GM18867 (cell line): ENCODE results near the gene C14orf93.
"Not testable (repeated sequence)": the region's sequence is repeated elsewhere in the genome, so short reads cannot be mapped to it uniquely, and the experiment has no call there.

Experiments used
- ATAC-seq: cut with Tn5 transposase; IDR thresholded peaks from one replicate; pipeline ENCODE4 v1.9.1; 2021; ENCODE audit warnings: mild to moderate bottlenecking, moderate library complexity; ENCODE audit not compliant: unreplicated experiment

Gene C14orf93

DNA sequence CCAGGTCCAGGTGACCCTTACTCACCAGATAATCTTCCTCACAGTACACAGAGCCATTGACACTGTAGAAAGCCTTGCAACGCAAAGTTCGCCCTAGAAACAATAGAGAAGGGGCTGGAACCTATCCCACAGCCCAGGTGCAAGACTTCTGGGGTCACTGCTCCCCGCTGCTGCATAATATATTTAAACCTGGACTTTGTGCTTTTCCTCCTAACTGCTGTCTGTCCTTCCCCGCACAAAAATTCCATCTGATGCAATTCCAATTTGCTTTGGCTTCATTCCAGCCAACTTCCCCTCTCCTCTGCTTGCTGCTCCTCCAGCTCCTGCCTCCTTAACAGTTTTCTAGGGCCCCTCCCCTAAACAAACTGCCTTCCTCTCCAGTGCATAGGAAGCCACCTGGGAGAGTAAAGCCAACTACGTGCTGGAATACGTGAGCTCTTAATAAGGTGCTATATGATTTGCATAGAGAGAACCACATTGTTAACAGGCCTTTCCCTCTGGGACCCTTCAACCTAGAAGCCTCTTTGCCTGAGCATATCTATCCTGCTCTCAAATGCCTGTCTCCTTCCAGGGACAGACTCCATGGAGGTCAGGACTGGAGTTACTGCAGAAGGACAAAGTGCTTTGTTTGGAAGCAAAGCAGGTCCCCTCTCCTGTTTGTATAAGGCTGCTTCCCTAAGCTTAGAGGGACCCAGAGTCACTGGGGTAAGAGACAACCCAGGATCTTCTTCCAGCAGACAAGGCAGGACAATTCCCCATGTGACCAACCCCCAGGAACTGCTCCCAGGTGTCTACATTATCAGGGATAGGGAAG is 33.1 kb downstream of the C14orf93 start:
- no peak for ATAC-seq

GRCh38 chr14:22974530-22975313 is 35.2 kb downstream of the C14orf93 start:
- no peak for ATAC-seq

DNA sequence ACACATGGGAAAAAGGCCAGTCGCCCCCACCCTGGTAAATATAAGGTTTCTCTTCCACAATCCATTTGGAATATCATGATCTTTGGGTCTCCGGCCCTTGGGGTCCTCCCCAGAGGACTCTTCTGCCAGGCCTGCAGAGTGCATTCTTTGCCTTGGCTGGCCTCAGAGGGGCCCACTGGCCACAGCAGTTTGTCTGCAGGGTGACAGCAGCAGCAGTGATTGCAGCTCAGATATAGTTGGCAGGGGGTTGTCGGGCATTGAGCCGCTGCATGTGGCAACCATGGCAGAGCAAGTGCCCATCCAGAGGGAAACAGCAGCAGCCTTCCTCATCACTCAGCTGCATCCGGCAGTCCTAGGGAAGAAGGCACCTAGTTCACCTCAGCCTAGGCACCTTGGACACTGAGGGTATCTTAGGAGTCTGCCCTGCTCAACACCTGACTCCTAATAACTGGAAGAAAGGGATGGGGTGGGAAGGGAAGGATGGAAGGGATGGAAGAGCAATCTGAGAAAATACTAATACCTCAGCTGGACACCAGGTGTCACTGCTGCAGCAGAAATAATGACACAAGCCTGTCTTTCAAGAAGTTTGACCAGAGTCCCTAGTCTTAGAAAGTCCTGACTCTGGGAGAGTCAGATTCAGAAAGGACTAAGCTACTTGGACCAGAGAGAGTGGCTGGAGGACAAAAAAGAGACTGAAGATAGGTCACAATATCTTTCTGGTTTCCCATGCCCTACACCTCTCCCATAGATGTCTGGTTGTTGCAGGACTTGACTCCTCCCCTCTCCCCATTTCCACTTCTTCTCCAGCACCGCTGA is 36.5 kb downstream of the C14orf93 start:
- no peak for ATAC-seq

- ATAC-seq: no peak
These were observed 37.5 kb downstream of the C14orf93 start for GRCh38 chr14:22972313-22972930.

- ATAC-seq: no peak
These were observed 38.8 kb downstream of the C14orf93 start for GRCh38 chr14:22971152-22971551.

GRCh38 chr14:22966783-22967269 is 43.1 kb downstream of the C14orf93 start:
- no peak for ATAC-seq

- ATAC-seq: not testable (repeated sequence)
These were observed 43.8 kb downstream of the C14orf93 start for GRCh38 chr14:22965916-22966782.

- ATAC-seq: no peak
These were observed 47.8 kb downstream of the C14orf93 start for GRCh38 chr14:22962061-22962676.

GRCh38 chr14:22955702-22956569 is 54.0 kb downstream of the C14orf93 start:
- no peak for ATAC-seq

GRCh38 chr14:22952418-22952817 is 57.5 kb downstream of the C14orf93 start:
- no peak for ATAC-seq

- not testable (repeated sequence) for ATAC-seq
These were observed 58.1 kb downstream of the C14orf93 start for GRCh38 chr14:22951795-22952194.

DNA sequence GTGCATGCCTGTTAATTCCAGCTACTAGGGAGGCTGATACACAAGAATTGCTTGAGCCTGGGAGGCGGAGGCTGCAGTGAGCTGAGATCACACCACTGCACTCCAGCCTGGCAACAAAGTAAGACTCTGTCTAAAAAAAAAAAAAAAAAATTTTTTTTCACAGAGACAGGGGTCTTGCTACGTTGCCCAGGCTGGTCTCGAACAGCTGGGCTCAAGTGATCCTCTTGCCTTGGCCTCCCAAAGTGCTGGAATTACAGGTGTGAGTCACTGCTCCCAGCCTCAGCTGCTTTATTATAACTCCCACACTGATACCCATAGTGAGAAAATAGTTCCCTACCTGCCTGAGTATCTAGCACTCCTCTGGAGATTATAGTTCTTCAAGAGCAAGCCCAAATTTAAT is 64.3 kb downstream of the C14orf93 start:
- ATAC-seq: no peak

GRCh38 chr14:22939684-22940083 is 70.3 kb downstream of the C14orf93 start:
- no peak for ATAC-seq
